Activated CD4-positive, alpha-beta T cell treated with anti-CD3 and anti-CD28 coated beads, Interleukin-2, amount 10 ng/mL, durations not matched to agents 24 days and 14 days (primary cell): Measurements from ENCODE around the gene RNASEL. TPM values are rescaled to one million over a fixed set of nuclear protein-coding genes. Genes with fewer than 3 reads are reported as not detected.
A peak's percentile ranks its signal among the peaks of the same experiment; 100 is the strongest.
"Not testable (repeated sequence)": the region's sequence is repeated elsewhere in the genome, so short reads cannot be mapped to it uniquely, and the experiment has no call there.

Source experiments
- DNase-seq: peaks from one replicate; pipeline ENCODE4 v3.0.0; 2022
- H3K27ac Mint-ChIP-seq: one replicate; pipeline ENCODE4 v1.8.0; 2022; ENCODE audit warnings: mild to moderate bottlenecking, mixed read lengths
- H3K27me3 Mint-ChIP-seq: one replicate; pipeline ENCODE4 v1.8.0; 2022; ENCODE audit warnings: mixed read lengths
- H3K36me3 Mint-ChIP-seq: one replicate; pipeline ENCODE4 v1.8.0; 2022; ENCODE audit warnings: low read depth, mild to moderate bottlenecking, mixed read lengths
- H3K4me1 Mint-ChIP-seq: one replicate; pipeline ENCODE4 v1.8.0; 2021; ENCODE audit warnings: mixed read lengths
- H3K4me3 Mint-ChIP-seq: one replicate; pipeline ENCODE4 v1.8.0; 2022; ENCODE audit warnings: mild to moderate bottlenecking, moderate library complexity, mixed read lengths
- H3K9me3 Mint-ChIP-seq: one replicate; pipeline ENCODE4 v1.8.0; 2021; ENCODE audit warnings: mixed read lengths
- intact Hi-C: fragments of 100-400 bp; cut with micrococcal nuclease; formaldehyde crosslinking; loops from one replicate; pipeline ENCODE4 v1.15.1; 2023
- total RNA-seq: library from RNA; stranded (reverse); gene quantifications from 2 replicates; pipeline ENCODE4 v1.2.3, GENCODE V29; 2022

The RNASEL gene
- 3.4 and 4.8 TPM in 2 replicates for total RNA-seq

- peak within 1 kb of the TSS; percentile 96 for H3K4me3 Mint-ChIP-seq
- DNase-seq = peak; percentile 85
- no peaks in the 10 kb centered on the region for H3K9me3 Mint-ChIP-seq
- peaks cover 12% of the 10 kb centered on the region for H3K36me3 Mint-ChIP-seq
- H3K27ac Mint-ChIP-seq = peak within 1 kb of the TSS; percentile 97
- H3K4me1 Mint-ChIP-seq = peaks cover 34% of the 10 kb centered on the region
- intact Hi-C loops = loop anchor here (2.0 to 5.0 kb wide), 2 partner anchors 26 to 501 kb away; no protein-coding TSS in a partner anchor
- H3K27me3 Mint-ChIP-seq = peaks cover 15% of the 10 kb centered on the region
Measured at GRCh38 chr1:182588500-182589396, at the start of gene RNASEL. RNASEL (minus strand) TSS chr1:182589256; CDS start chr1:182586806, 2,450 bp downstream.

GRCh38 chr1:182637769-182638168, 48.7 kb upstream of the RNASEL start:
- intact Hi-C loops = no loop called here
- no peaks in the 10 kb centered on the region for H3K36me3 Mint-ChIP-seq
- peaks cover 23% of the 10 kb centered on the region for H3K27me3 Mint-ChIP-seq
- no peak overlapping the region for H3K27ac Mint-ChIP-seq
- no peaks in the 10 kb centered on the region for H3K9me3 Mint-ChIP-seq
- H3K4me1 Mint-ChIP-seq = peaks cover 8% of the 10 kb centered on the region
- no peak for DNase-seq
- H3K4me3 Mint-ChIP-seq = no peak overlapping the region

- Mint-ChIP-seq H3K4me3 (no peak overlapping the region), H3K27ac (no peak overlapping the region), H3K4me1 (peaks cover 19% of the 10 kb centered on the region), H3K27me3 (peaks cover 31% of the 10 kb centered on the region), H3K9me3 (no peaks in the 10 kb centered on the region), H3K36me3 (no peaks in the 10 kb centered on the region)
- intact Hi-C loops = no loop called here
- no peak for DNase-seq
Measured at GRCh38 chr1:182635871-182636270, 46.8 kb upstream of the RNASEL start.

GRCh38 chr1:182634306-182635072, 45.4 kb upstream of the RNASEL start:
- Mint-ChIP-seq H3K27me3 (peaks cover 32% of the 10 kb centered on the region), H3K9me3 (no peaks in the 10 kb centered on the region), H3K4me3 (no peak overlapping the region), H3K36me3 (no peaks in the 10 kb centered on the region), H3K27ac (no peak overlapping the region), H3K4me1 (peaks cover 33% of the 10 kb centered on the region)
- DNase-seq = no peak
- intact Hi-C loops = no loop called here

- no peak overlapping the region for H3K4me3 Mint-ChIP-seq
- no peaks in the 10 kb centered on the region for H3K9me3 Mint-ChIP-seq
- DNase-seq = no peak
- H3K4me1 Mint-ChIP-seq = peaks cover 40% of the 10 kb centered on the region
- H3K36me3 Mint-ChIP-seq = no peaks in the 10 kb centered on the region
- peaks cover 32% of the 10 kb centered on the region for H3K27me3 Mint-ChIP-seq
- intact Hi-C loops = no loop called here
- no peak overlapping the region for H3K27ac Mint-ChIP-seq
Measured at GRCh38 chr1:182633657-182634281, 44.7 kb upstream of the RNASEL start.

GRCh38 chr1:182633031-182633430, 44.0 kb upstream of the RNASEL start:
- no peaks in the 10 kb centered on the region for H3K36me3 Mint-ChIP-seq
- H3K27me3 Mint-ChIP-seq = peaks cover 31% of the 10 kb centered on the region
- H3K9me3 Mint-ChIP-seq = no peaks in the 10 kb centered on the region
- DNase-seq = no peak
- H3K4me1 Mint-ChIP-seq = peaks cover 40% of the 10 kb centered on the region
- intact Hi-C loops = no loop called here
- H3K27ac Mint-ChIP-seq = no peak overlapping the region
- no peak overlapping the region for H3K4me3 Mint-ChIP-seq

- intact Hi-C loops, DNase-seq, H3K36me3 Mint-ChIP-seq, H3K9me3 Mint-ChIP-seq: not testable (repeated sequence)
- Mint-ChIP-seq H3K27me3 (peaks cover 26% of the 10 kb centered on the region), H3K4me1 (peaks cover 40% of the 10 kb centered on the region), H3K27ac (peak overlapping the region; percentile 35), H3K4me3 (peak overlapping the region; percentile 56)
Measured at GRCh38 chr1:182632441-182632857, 43.4 kb upstream of the RNASEL start.

- intact Hi-C loops = no loop called here
- Mint-ChIP-seq H3K4me3 (no peak overlapping the region), H3K27me3 (peaks cover 26% of the 10 kb centered on the region), H3K4me1 (peaks cover 42% of the 10 kb centered on the region), H3K27ac (no peak overlapping the region), H3K36me3 (no peaks in the 10 kb centered on the region), H3K9me3 (no peaks in the 10 kb centered on the region)
- no peak for DNase-seq
Measured at GRCh38 chr1:182631954-182632353, 42.9 kb upstream of the RNASEL start.

- Mint-ChIP-seq H3K36me3 (no peaks in the 10 kb centered on the region), H3K9me3 (no peaks in the 10 kb centered on the region), H3K4me1 (peaks cover 49% of the 10 kb centered on the region), H3K27ac (peak overlapping the region; percentile 19), H3K27me3 (peaks cover 29% of the 10 kb centered on the region), H3K4me3 (no peak overlapping the region)
- intact Hi-C loops = no loop called here
- DNase-seq = no peak
Measured at GRCh38 chr1:182631053-182631677, 42.1 kb upstream of the RNASEL start.

- no peak for DNase-seq
- H3K4me3 Mint-ChIP-seq = peak overlapping the region; percentile 33
- peak overlapping the region; percentile 73 for H3K27ac Mint-ChIP-seq
- H3K9me3 Mint-ChIP-seq = no peaks in the 10 kb centered on the region
- H3K36me3 Mint-ChIP-seq = no peaks in the 10 kb centered on the region
- H3K4me1 Mint-ChIP-seq = peaks cover 55% of the 10 kb centered on the region
- intact Hi-C loops = no loop called here
- peaks cover 27% of the 10 kb centered on the region for H3K27me3 Mint-ChIP-seq
Measured at GRCh38 chr1:182630586-182630985, 41.5 kb upstream of the RNASEL start.

GRCh38 chr1:182629499-182630096, 40.5 kb upstream of the RNASEL start:
- peak; percentile 76 for DNase-seq
- H3K27me3 Mint-ChIP-seq = peaks cover 21% of the 10 kb centered on the region
- intact Hi-C loops = loop anchor here (1.0 kb wide), 3 partner anchors 13 to 80 kb away; no protein-coding TSS in a partner anchor
- no peaks in the 10 kb centered on the region for H3K36me3 Mint-ChIP-seq
- peaks cover 65% of the 10 kb centered on the region for H3K4me1 Mint-ChIP-seq
- no peaks in the 10 kb centered on the region for H3K9me3 Mint-ChIP-seq
- peak overlapping the region; percentile 47 for H3K4me3 Mint-ChIP-seq
- peak overlapping the region; percentile 80 for H3K27ac Mint-ChIP-seq

- H3K27me3 Mint-ChIP-seq = peaks cover 20% of the 10 kb centered on the region
- no peak for DNase-seq
- H3K27ac Mint-ChIP-seq = peak overlapping the region; percentile 80
- no peaks in the 10 kb centered on the region for H3K36me3 Mint-ChIP-seq
- H3K9me3 Mint-ChIP-seq = no peaks in the 10 kb centered on the region
- H3K4me3 Mint-ChIP-seq = peak overlapping the region; percentile 47
- intact Hi-C loops = loop anchor here (1.0 kb wide), 3 partner anchors 13 to 80 kb away; no protein-coding TSS in a partner anchor
- H3K4me1 Mint-ChIP-seq = peaks cover 67% of the 10 kb centered on the region
Measured at GRCh38 chr1:182629080-182629479, 40.0 kb upstream of the RNASEL start.

GRCh38 chr1:182628657-182629056, 39.6 kb upstream of the RNASEL start:
- no peak overlapping the region for H3K4me3 Mint-ChIP-seq
- no peaks in the 10 kb centered on the region for H3K9me3 Mint-ChIP-seq
- no peaks in the 10 kb centered on the region for H3K36me3 Mint-ChIP-seq
- DNase-seq = no peak
- no peak overlapping the region for H3K27ac Mint-ChIP-seq
- peaks cover 17% of the 10 kb centered on the region for H3K27me3 Mint-ChIP-seq
- peaks cover 68% of the 10 kb centered on the region for H3K4me1 Mint-ChIP-seq
- intact Hi-C loops = loop anchor here (1.0 kb wide), 3 partner anchors 12 to 81 kb away; no protein-coding TSS in a partner anchor
